RWPE2 (cell line): Measurements from ENCODE around the gene SLC1A3.

Source experiments
- ATAC-seq: fragments of 200-7000 bp; cut with Tn5 transposase; 3 replicates; pipeline ENCODE4 v1.9.1; 2021; ENCODE audit warnings: low read depth
- DNase-seq: peaks from one replicate; pipeline ENCODE4 v3.0.0-alpha.2; 2020; ENCODE audit warnings: low spot score
- H3K27ac ChIP-seq: fragments of 450-650 bp; 2 replicates; pipeline ENCODE4 v1.5.1; 2017; ENCODE audit warnings: mild to moderate bottlenecking; ENCODE audit not compliant: poor library complexity, severe bottlenecking
- H3K27me3 ChIP-seq: fragments of 250-450 bp; sonication (Bioruptor Pico); 2 replicates; pipeline ENCODE4 v1.5.1; 2021; ENCODE audit warnings: mild to moderate bottlenecking, moderate library complexity; ENCODE audit not compliant: insufficient read depth, poor library complexity, severe bottlenecking
- H3K36me3 ChIP-seq: fragments of 250-450 bp; sonication (Bioruptor Pico); 2 replicates; pipeline ENCODE4 v1.5.1; 2020; ENCODE audit warnings: low read depth, mild to moderate bottlenecking, moderate library complexity
- H3K4me1 ChIP-seq: fragments of 250-450 bp; sonication (Bioruptor Pico); 2 replicates; pipeline ENCODE4 v1.5.1; 2021; ENCODE audit warnings: mild to moderate bottlenecking, moderate library complexity; ENCODE audit not compliant: insufficient read depth, poor library complexity, severe bottlenecking
- H3K4me3 ChIP-seq: fragments of 250-450 bp; sonication (Bioruptor Pico); 2 replicates; pipeline ENCODE4 v1.5.1; 2021; ENCODE audit warnings: mild to moderate bottlenecking, moderate library complexity; ENCODE audit not compliant: severe bottlenecking
- H3K9me3 ChIP-seq: fragments of 250-450 bp; sonication (Bioruptor Pico); 2 replicates; pipeline ENCODE4 v1.5.1; 2021; ENCODE audit warnings: mild to moderate bottlenecking, moderate library complexity; ENCODE audit not compliant: severe bottlenecking
- TF ChIP-seq, protein P1 (sequence below): fragments of 450-650 bp; IDR thresholded peaks from one replicate; pipeline ENCODE4 v1.5.1; 2017; ENCODE audit warnings: mild to moderate bottlenecking, moderate library complexity; ENCODE audit not compliant: poor library complexity, severe bottlenecking

Gene SLC1A3

DNA sequence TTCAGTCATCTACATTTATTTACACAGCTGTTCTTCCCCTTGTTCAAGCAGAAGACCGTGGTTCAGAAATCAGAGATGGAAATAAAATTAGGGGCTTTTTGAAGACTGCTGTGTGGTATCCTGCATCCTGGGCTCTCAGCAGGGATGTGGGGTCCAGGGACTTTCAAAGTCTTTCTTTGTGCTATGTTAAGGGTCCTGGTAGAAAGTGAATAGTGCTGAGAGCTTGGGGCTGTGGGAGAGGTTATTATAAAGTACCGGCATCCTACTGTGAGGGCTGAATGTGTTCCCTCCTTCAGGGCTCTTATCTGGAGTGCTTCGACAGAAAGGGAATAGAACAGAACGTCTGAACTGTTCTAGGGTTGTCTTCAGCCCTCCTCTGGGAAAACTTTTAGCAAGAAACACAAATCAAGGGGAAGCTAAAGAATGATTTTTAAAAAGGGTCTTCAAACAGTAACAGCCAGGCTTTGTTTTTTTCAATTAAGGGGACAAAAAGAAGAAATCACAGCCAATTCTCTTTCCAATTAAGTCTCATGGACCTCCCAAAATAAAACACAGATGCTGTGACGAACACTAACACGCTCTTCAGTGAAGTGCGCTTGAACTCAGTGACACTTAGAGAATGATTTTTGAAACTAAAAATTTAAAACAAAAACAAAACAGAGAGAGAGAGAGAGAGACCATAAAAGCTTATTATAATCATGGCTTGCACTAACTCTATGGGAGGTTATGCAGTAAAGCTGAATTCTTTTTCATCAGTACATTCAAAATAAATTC lies 15.7 kb upstream of the SLC1A3 start:
- Histone ChIP-seq H3K4me1 (no peaks in the 10 kb centered on the region), H3K4me3 (no peak overlapping the region), H3K27me3 (no peaks in the 10 kb centered on the region), H3K36me3 (no peaks in the 10 kb centered on the region), H3K27ac (no peak overlapping the region), H3K9me3 (no peaks in the 10 kb centered on the region)
- DNase-seq: no peak
- no peak for ATAC-seq
- TF ChIP-seq, protein P1, sequence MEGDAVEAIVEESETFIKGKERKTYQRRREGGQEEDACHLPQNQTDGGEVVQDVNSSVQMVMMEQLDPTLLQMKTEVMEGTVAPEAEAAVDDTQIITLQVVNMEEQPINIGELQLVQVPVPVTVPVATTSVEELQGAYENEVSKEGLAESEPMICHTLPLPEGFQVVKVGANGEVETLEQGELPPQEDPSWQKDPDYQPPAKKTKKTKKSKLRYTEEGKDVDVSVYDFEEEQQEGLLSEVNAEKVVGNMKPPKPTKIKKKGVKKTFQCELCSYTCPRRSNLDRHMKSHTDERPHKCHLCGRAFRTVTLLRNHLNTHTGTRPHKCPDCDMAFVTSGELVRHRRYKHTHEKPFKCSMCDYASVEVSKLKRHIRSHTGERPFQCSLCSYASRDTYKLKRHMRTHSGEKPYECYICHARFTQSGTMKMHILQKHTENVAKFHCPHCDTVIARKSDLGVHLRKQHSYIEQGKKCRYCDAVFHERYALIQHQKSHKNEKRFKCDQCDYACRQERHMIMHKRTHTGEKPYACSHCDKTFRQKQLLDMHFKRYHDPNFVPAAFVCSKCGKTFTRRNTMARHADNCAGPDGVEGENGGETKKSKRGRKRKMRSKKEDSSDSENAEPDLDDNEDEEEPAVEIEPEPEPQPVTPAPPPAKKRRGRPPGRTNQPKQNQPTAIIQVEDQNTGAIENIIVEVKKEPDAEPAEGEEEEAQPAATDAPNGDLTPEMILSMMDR: no peak

DNA sequence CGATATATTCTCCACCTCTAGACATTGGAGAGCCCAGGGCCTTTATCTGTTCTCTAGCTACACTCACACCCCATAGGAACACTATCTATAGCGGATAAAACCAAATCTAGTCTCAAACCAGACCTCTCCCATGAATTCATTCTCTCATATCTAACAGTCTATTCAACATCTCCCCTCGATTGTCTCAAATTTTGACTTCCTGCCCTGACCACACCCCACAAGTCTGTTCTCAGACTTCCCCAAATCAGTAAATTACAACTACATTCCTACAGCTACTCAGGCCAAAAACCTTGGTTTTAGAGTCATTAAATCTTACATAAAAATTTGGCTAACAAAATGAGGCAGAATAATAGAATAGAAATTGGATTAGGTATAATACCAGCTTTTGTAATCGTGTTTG lies 12.5 kb upstream of the SLC1A3 start:
- H3K4me3 ChIP-seq: no peak overlapping the region
- H3K27me3 ChIP-seq: no peaks in the 10 kb centered on the region
- ATAC-seq: no peak
- TF ChIP-seq, protein P1: no peak
- DNase-seq: no peak
- H3K27ac ChIP-seq: no peak overlapping the region
- no peaks in the 10 kb centered on the region for H3K9me3 ChIP-seq
- H3K36me3 ChIP-seq: no peaks in the 10 kb centered on the region
- no peaks in the 10 kb centered on the region for H3K4me1 ChIP-seq

DNA sequence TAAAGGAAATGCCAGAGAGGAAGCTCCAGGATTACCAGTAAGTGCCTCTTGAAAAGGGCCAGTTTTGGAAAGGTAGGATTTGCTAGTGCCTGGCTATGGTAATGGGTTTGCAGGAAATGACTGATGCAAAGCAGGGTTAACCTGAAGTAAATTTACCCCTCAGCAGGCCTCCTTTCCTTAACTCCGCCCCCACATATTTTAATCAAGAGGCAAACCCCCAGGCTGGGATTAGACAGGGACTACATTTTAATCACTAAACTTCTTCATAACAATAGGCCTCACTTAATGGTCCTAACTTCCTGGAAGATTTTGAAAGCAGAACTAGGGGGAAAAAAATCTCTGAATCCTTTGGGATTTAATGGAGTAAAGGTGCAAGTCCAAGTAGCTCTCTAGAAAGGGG lies 10.2 kb upstream of the SLC1A3 start:
- TF ChIP-seq, protein P1: no peak
- no peak for ATAC-seq
- Histone ChIP-seq H3K27me3 (no peaks in the 10 kb centered on the region), H3K4me1 (peaks cover 5% of the 10 kb centered on the region), H3K4me3 (no peak overlapping the region), H3K27ac (no peak overlapping the region), H3K36me3 (no peaks in the 10 kb centered on the region), H3K9me3 (no peaks in the 10 kb centered on the region)
- DNase-seq: no peak

DNA sequence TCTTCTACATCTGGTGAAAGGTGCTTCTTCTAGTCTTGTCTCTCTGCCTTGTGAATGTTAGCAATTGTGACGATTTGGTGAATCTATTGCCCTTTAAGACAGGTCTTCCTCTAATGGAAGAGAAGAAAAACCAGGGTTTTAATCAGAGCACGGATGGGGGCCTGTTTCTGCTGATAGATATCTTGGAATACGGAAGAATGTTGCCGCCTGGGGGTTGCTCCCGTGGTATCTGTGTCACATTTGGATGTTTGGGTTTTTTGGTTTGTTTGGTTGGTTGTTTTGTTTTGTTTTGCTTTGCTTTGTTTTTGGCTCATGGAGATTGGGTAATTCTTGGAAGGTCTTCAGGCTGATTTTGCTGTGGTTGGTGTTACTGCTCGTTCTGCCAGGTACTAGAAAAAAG lies 9.7 kb upstream of the SLC1A3 start:
- no peaks in the 10 kb centered on the region for H3K36me3 ChIP-seq
- H3K4me3 ChIP-seq: no peak overlapping the region
- TF ChIP-seq, protein P1: no peak
- ATAC-seq (no peak), DNase-seq (no peak)
- no peaks in the 10 kb centered on the region for H3K27me3 ChIP-seq
- H3K4me1 ChIP-seq: peaks cover 5% of the 10 kb centered on the region
- H3K9me3 ChIP-seq: no peaks in the 10 kb centered on the region
- H3K27ac ChIP-seq: no peak overlapping the region

DNA sequence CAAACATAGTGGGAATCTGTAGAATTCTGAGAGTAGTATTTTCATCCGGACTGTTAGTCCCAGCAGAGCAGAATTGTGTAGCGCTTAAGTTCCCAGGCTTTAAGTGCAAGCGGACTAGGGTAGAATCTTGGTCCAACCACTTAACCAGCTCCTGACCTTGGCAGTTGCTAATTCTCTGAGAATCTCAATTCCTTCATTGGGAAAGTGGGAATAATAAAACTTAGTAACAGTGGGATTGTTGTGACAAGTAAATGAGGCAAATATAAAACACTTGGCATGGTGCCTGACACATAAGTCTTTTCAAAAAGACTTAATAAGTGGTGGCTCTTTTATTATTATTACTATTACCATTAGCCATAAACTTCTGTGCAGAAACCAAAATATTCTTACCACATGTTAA lies 8.4 kb upstream of the SLC1A3 start:
- no peak overlapping the region for H3K27ac ChIP-seq
- peaks cover 5% of the 10 kb centered on the region for H3K4me1 ChIP-seq
- no peaks in the 10 kb centered on the region for H3K9me3 ChIP-seq
- H3K4me3 ChIP-seq: no peak overlapping the region
- TF ChIP-seq, protein P1: no peak
- H3K27me3 ChIP-seq: no peaks in the 10 kb centered on the region
- DNase-seq (no peak), ATAC-seq (no peak)
- H3K36me3 ChIP-seq: no peaks in the 10 kb centered on the region
